GM18499 (cell line): ENCODE data around the gene KCNIP4.

ENCODE experiments used
- ATAC-seq: cut with Tn5 transposase; IDR thresholded peaks from one replicate; pipeline ENCODE4 v1.9.1; 2021; ENCODE audit warnings: moderate number of reproducible peaks; ENCODE audit not compliant: insufficient read depth, unreplicated experiment

KCNIP4 gene

DNA sequence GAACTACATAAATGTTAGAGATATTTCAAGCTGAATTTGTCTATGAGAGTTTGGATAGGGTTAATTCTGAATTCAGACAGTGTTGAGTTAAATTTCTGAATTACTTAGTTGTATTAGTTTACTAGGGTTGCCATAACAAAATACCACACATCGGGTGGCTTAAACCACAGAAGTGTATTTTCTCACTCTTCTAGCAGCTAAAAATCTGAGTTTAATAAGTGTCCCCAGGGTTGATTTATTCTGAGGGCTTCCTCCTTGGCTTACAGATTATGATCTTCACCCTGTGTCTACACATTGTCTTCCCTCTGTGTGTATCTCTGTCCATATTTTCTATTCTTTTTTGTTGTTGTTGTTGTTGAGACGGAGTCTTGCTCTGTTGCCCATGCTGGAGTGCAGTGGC lies 929.8 kb downstream of the KCNIP4 start:
- ATAC-seq, result no peak

- ATAC-seq, result no peak
These were observed 935.1 kb downstream of the KCNIP4 start for GRCh38 chr4:21013501-21013900.

GRCh38 chr4:21012851-21013331 lies 935.7 kb downstream of the KCNIP4 start:
- no peak for ATAC-seq

DNA sequence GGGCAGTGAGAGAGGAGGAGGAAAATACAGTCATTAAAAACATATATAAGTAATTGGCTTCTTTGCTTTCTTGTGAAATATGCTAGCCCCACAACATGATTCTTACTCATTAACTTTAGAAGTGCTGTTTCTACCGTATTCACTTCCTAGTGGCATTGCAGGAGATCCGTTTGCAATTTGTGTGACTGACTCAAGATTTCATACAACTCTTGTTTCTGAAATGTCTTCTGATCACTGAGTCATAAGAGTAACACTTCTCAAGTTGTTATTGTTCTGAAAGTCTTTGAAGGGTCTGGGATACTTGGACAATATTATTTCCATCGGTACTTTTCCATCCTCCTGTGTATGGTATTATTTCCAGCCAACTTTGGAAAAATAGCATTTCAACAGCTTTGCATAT lies 937.5 kb downstream of the KCNIP4 start:
- ATAC-seq, result no peak

- ATAC-seq, result no peak
These were observed 938.6 kb downstream of the KCNIP4 start for GRCh38 chr4:21009956-21010355.

- ATAC-seq, result no peak
These were observed 942.9 kb downstream of the KCNIP4 start for GRCh38 chr4:21005647-21006046.

- no peak for ATAC-seq
These were observed 945.6 kb downstream of the KCNIP4 start for GRCh38 chr4:21002976-21003375.

- ATAC-seq, result no peak
These were observed 946.3 kb downstream of the KCNIP4 start for GRCh38 chr4:21002286-21002685.

DNA sequence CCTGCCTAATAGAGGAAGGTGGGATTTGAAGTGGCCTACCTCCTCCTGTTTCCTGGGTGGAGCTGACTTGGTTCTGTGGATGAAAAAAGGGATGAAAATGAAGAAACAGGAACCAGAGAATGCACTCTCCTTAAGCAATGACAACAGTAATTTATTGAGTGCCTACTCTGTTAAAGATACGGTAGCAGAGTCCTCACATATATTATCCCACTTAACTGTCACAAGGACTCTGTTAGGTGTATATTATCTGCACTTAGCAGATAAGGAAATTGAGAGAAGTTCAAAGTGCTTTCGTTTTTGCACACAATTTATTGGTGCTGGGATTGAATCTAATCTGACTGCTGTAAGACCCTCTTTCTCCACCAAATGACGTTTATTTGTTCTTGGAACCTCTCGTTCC lies 947.1 kb downstream of the KCNIP4 start:
- ATAC-seq, result no peak

- ATAC-seq, result no peak
These were observed 950.7 kb downstream of the KCNIP4 start for GRCh38 chr4:20997886-20998285.

GRCh38 chr4:20995610-20996009 lies 953.0 kb downstream of the KCNIP4 start:
- ATAC-seq, result no peak

DNA sequence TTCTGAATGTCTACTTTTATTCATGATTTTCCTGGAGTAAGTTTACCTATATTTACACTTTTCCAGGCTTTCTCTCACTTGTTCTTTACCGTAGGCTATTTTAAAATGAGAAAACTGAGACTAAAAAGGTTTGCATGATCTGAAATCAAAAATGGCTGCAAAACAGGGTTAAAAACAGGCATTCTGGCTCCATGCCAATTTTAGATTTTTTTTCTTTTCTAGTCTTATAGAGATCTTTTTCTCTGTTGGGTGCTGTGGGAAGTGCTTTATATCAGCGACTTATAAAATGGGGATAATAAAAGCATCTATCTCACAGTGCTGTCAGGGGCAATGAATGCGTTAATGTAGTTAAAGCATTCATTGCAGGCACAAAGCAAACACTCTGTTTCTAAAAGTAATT lies 953.6 kb downstream of the KCNIP4 start:
- no peak for ATAC-seq

GRCh38 chr4:20992002-20992401 lies 956.6 kb downstream of the KCNIP4 start:
- no peak for ATAC-seq

- ATAC-seq, result no peak
These were observed 961.4 kb downstream of the KCNIP4 start for GRCh38 chr4:20987191-20987590.

DNA sequence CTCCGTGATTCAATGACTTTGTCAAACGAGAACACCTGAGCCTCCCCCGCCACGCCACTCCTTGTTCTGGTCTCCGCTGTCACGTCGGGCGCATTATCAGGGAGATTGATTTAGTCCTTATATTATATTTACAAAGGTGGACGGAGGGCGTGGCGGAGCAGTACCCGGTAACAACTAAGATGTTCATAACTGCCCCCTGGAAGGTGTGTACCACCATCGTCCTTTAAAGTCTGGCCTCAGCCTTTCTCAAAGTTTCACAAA lies 964.1 kb downstream of the KCNIP4 start:
- ATAC-seq, result no peak

GRCh38 chr4:20983763-20984575 lies 964.6 kb downstream of the KCNIP4 start:
- no peak for ATAC-seq

- ATAC-seq, result no peak
These were observed 966.0 kb downstream of the KCNIP4 start for GRCh38 chr4:20982544-20982943.

DNA sequence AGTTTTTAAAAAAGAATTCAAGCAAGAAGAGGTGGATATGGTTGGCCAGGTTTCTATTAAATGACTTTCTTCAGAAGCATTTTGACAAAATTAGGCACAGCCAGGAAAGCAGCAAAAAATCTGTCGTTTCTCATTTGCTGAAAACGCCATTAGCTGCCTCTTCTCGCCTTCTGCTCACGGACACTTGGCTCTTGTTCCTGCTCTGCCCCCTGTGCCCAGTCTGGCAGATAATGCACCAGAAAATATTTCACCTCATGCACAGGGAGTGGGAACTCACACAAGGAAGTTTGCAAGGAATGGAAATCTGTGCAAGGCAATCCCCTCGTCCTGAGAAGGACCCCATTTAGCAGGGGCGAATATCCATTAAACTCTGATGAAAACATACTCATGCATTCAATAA lies 988.3 kb downstream of the KCNIP4 start:
- ATAC-seq, result no peak

GRCh38 chr4:20954541-20954940 lies 994.0 kb downstream of the KCNIP4 start:
- ATAC-seq, result no peak

GRCh38 chr4:20944961-20945360 lies 1003.6 kb downstream of the KCNIP4 start:
- ATAC-seq, result no peak

GRCh38 chr4:20944451-20944850 lies 1004.1 kb downstream of the KCNIP4 start:
- no peak for ATAC-seq

DNA sequence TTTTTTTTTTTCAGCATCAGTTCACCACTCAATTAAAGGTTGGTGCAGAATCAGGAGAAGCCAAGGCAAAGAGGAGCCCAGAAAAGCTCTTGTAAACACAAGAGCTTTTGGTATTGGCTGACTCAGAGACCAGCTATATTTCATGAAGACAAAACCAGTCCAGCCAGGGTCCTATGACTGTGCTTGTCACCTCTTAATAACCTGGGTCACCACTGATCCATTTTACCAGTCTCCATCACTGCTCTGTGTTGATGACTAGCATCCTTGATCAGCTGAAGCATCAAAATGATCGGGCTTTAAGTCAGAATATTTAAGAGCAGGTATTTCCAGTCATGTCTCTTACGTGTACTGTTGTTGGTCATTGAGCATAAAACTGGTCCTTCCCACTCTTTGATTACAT lies 1010.4 kb downstream of the KCNIP4 start:
- no peak for ATAC-seq

- ATAC-seq, result no peak
These were observed 1022.0 kb downstream of the KCNIP4 start for GRCh38 chr4:20926529-20926928.
